HepG2 (cell line): ENCODE results near the gene RPL6. TPM values are rescaled to one million over a fixed set of nuclear protein-coding genes. Genes with fewer than 3 reads are reported as not detected.

Source experiments
- DPF2 ChIP-seq: sonication (generic); formaldehyde crosslinking; IDR thresholded peaks from 2 replicates; pipeline ENCODE4 v1.4.0; 2020; ENCODE audit warnings: mild to moderate bottlenecking, low read depth, missing genetic modification reagents, borderline replicate concordance
- IKZF4 ChIP-seq: sonication (generic); formaldehyde crosslinking; IDR thresholded peaks from 2 replicates; pipeline ENCODE4 v1.5.1; 2020; ENCODE audit warnings: borderline replicate concordance, mild to moderate bottlenecking, low read depth, missing genetic modification reagents; ENCODE audit errors: not compliant biosample characterization
- KAT8 ChIP-seq: IDR thresholded peaks from 2 replicates; pipeline ENCODE4 v1.6.1; 2016; ENCODE audit warnings: missing genetic modification reagents, missing compliant biosample characterization
- RORA ChIP-seq: sonication (generic); formaldehyde crosslinking; IDR thresholded peaks from 2 replicates; pipeline ENCODE4 v1.5.0; 2020; ENCODE audit warnings: mild to moderate bottlenecking, missing genetic modification reagents, moderate library complexity
- SP5 ChIP-seq: IDR thresholded peaks from 2 replicates; pipeline ENCODE4 v1.6.1; 2016; ENCODE audit warnings: low read depth, borderline replicate concordance
- SPEN ChIP-seq: sonication (generic); formaldehyde crosslinking; IDR thresholded peaks from 2 replicates; pipeline ENCODE4 v1.5.1; 2020; ENCODE audit warnings: low read depth, mild to moderate bottlenecking, missing genetic modification reagents
- SRSF1 ChIP-seq: fragments of 200-400 bp; formaldehyde crosslinking; optimal IDR thresholded peaks from 2 replicates; pipeline ENCODE3; 2017; ENCODE audit warnings: mild to moderate bottlenecking, low read depth, low read length, moderate library complexity
- ZBED4 ChIP-seq: sonication (generic); formaldehyde crosslinking; IDR thresholded peaks from 2 replicates; pipeline ENCODE4 v1.4.0; 2020; ENCODE audit warnings: missing genetic modification reagents, borderline replicate concordance
- ZC3H4 ChIP-seq: sonication (generic); formaldehyde crosslinking; IDR thresholded peaks from 2 replicates; pipeline ENCODE4 v1.4.0; 2020; ENCODE audit warnings: missing genetic modification reagents, borderline replicate concordance
- ZFP82 ChIP-seq: sonication (generic); formaldehyde crosslinking; IDR thresholded peaks from 2 replicates; pipeline ENCODE4 v1.5.1; 2020; ENCODE audit warnings: mild to moderate bottlenecking, missing genetic modification reagents, borderline replicate concordance
- ZFP91 ChIP-seq: sonication (generic); formaldehyde crosslinking; IDR thresholded peaks from 2 replicates; pipeline ENCODE4 v1.9.0; 2022; ENCODE audit warnings: missing genetic modification reagents, mild to moderate bottlenecking, borderline replicate concordance
- ZFX ChIP-seq: sonication (generic); formaldehyde crosslinking; IDR thresholded peaks from 2 replicates; pipeline ENCODE4 v1.4.0; 2020; ENCODE audit warnings: mild to moderate bottlenecking, low read depth, missing genetic modification reagents, moderate library complexity
- ZNF143 ChIP-seq: sonication (generic); formaldehyde crosslinking; IDR thresholded peaks from 2 replicates; pipeline ENCODE4 v1.4.0; 2020; ENCODE audit warnings: missing genetic modification reagents
- ZNF205 ChIP-seq: IDR thresholded peaks from 2 replicates; pipeline ENCODE4 v1.6.1; 2018; ENCODE audit warnings: missing biosample characterization, missing genetic modification reagents
- ZNF337 ChIP-seq: sonication (generic); formaldehyde crosslinking; IDR thresholded peaks from 2 replicates; pipeline ENCODE4 v1.5.1; 2020; ENCODE audit warnings: missing genetic modification reagents, low read depth, mild to moderate bottlenecking, borderline replicate concordance
- ZNF543 ChIP-seq: sonication (generic); formaldehyde crosslinking; IDR thresholded peaks from 2 replicates; pipeline ENCODE4 v1.4.0; 2020; ENCODE audit warnings: mild to moderate bottlenecking, missing genetic modification reagents
- ZNF784 ChIP-seq: sonication (generic); formaldehyde crosslinking; IDR thresholded peaks from 2 replicates; pipeline ENCODE4 v1.5.1; 2020; ENCODE audit warnings: missing genetic modification reagents, mild to moderate bottlenecking, borderline replicate concordance
- polyA plus RNA-seq, 8 experiments: library from polyadenylated mRNA; depleted of rRNA in 3 of 8; stranded (reverse) in 7 of 8; unstranded in 1 of 8; fragments of >200 nt; fragmentation: Illumina TruSeq in 4 of 8; extraction: Trizol in 4 of 8; gene quantifications; 2 replicates each; pipeline versions ENCODE4 v1.2.1 to v1.2.3, GENCODE V29; 2011 to 2016; ENCODE audit warnings: low read depth in 4 of 8, missing spikeins in 1 of 8, mixed read lengths in 1 of 8; ENCODE audit not compliant: insufficient read depth in 1 of 8
- total RNA-seq, 5 experiments: library from RNA; depleted of rRNA; stranded (reverse); fragments of >200 nt; fragmentation: Illumina TruSeq; extraction: Trizol; gene quantifications; 2 replicates each; pipeline ENCODE4 v1.2.3, GENCODE V29; 2016; ENCODE audit warnings: low read depth in 1 of 5
- TF ChIP-seq, protein P1 (sequence below): IDR thresholded peaks from 2 replicates; pipeline ENCODE4 v1.6.1; 2012; ENCODE audit warnings: low read length, improper control_type of control experiment

Gene RPL6
- total and polyA plus RNA-seq, 2 of the 13 experiments (the other 11 are each of a cell fraction or from before 2014, with no cell fraction given): 1,551 to 1,719 TPM

DNA sequence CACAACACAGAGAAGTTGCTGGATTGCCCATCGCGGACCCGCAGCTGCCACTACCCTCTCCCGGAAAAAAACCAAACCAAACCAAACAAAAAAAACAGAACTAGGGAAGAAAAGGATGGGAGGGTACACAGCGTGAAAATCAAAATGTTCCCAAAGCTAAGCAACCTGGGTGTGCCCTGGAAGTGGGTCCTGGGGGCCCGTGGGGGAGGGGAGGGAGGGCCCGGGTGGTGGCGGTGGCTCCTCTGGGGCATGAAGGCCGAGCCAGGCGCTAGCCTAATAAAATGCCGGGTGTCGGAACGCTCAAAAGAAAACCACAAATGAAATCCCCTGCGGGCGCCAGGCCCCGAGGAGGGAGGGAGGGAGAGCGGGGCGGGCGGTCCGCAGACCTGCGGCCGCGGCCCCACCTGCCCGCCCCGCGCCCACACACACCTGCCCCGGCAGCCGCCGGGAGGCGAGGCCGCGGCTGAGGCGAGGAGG, 28.0 kb downstream of the RPL6 start (continued):
- no peak for TF ChIP-seq ZFP91
- TF ChIP-seq ZNF784 (CRISPR knock-in tag): no peak
- no peak for TF ChIP-seq IKZF4
- TF ChIP-seq SRSF1: no peak
- 0 out of 2 replicates have a peak, but pooled peaks have one; percentile 6 for TF ChIP-seq ZNF543 (CRISPR knock-in tag)
- TF ChIP-seq ZFP82 (CRISPR knock-in tag): no peak
- TF ChIP-seq, protein P1, sequence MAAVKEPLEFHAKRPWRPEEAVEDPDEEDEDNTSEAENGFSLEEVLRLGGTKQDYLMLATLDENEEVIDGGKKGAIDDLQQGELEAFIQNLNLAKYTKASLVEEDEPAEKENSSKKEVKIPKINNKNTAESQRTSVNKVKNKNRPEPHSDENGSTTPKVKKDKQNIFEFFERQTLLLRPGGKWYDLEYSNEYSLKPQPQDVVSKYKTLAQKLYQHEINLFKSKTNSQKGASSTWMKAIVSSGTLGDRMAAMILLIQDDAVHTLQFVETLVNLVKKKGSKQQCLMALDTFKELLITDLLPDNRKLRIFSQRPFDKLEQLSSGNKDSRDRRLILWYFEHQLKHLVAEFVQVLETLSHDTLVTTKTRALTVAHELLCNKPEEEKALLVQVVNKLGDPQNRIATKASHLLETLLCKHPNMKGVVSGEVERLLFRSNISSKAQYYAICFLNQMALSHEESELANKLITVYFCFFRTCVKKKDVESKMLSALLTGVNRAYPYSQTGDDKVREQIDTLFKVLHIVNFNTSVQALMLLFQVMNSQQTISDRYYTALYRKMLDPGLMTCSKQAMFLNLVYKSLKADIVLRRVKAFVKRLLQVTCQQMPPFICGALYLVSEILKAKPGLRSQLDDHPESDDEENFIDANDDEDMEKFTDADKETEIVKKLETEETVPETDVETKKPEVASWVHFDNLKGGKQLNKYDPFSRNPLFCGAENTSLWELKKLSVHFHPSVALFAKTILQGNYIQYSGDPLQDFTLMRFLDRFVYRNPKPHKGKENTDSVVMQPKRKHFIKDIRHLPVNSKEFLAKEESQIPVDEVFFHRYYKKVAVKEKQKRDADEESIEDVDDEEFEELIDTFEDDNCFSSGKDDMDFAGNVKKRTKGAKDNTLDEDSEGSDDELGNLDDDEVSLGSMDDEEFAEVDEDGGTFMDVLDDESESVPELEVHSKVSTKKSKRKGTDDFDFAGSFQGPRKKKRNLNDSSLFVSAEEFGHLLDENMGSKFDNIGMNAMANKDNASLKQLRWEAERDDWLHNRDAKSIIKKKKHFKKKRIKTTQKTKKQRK: no peak
- TF ChIP-seq ZFX (CRISPR knock-in tag): peak; percentile 1; the same call in 1 of the 2 replicates
- TF ChIP-seq SPEN (CRISPR knock-in tag): peak; percentile 9; the same call in 1 of the 2 replicates
- no peak for TF ChIP-seq DPF2
- TF ChIP-seq ZC3H4 (CRISPR knock-in tag): no peak
- TF ChIP-seq ZBED4 (CRISPR knock-in tag): no peak
- TF ChIP-seq SP5 (CRISPR knock-in tag): no peak
- no peak for TF ChIP-seq KAT8 (CRISPR knock-in tag)
- TF ChIP-seq ZNF143 (CRISPR knock-in tag): no peak
- TF ChIP-seq ZNF205 (CRISPR knock-in tag): no peak
- TF ChIP-seq RORA: no peak
- TF ChIP-seq ZNF337 (CRISPR knock-in tag): 0 out of 2 replicates have a peak, but pooled peaks have one; percentile 4
